ENCODE measurements around the gene IPPK. TPM values are rescaled to one million over a fixed set of nuclear protein-coding genes. Genes with fewer than 3 reads are reported as not detected.

The IPPK gene
- total RNA-seq, 1 experiment from 2014 or later: 15.4 TPM

- TF ChIP-seq JUND (IDR thresholded peaks at IDR 0.05) (peak; percentile 86), TCF7L2 (IDR thresholded peaks at IDR 0.05; ENCODE audit: borderline replicate concordance, extremely low read depth, insufficient read depth, insufficient read length) (peak; percentile 38)
Measured at GRCh38 chr9:92671323-92671722, 1.4 kb upstream of the IPPK start (continued).

DNA sequence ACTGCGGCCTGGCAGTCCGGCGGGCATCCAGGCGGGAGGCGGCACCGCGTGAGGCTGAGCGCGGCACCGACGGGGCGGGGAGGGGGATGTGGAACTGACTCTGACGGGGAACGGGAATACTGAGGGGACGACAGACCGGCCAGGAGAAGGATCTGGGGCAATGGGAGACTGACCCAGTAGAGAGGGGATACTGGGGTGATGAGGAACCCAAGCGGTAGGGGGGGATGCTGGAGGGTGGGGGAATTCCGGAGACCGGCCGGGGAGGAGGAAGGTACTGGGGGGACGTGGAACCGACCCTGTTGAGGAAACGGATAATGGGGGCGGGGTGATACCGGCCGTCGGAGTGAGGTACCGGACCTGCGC lies 423 bp downstream of the IPPK start:
- ChIA-PET POLR2A (interaction anchor here (0.8 kb wide), 1 partner anchor 10 kb away, joined by 3 read pairs; no protein-coding TSS in a partner anchor), RAD21 (ENCODE audit: low non-redundant PET in 1 of 2, low total read pairs in 2 of 2, uncharacterized antibody in 2 of 2, unreplicated experiment in 2 of 2) (no interaction called here), CTCF (interaction anchor here (1.2 to 2.0 kb wide), 2 partner anchors 122 to 529 kb away, joined by 3 to 7 read pairs; no protein-coding TSS in a partner anchor)
- no peaks in the 10 kb centered on the region for H4K20me1 ChIP-seq (ENCODE audit: insufficient read depth)
- H3K4me3 ChIP-seq (replicated peaks in 1 of 2; ENCODE audit: low read depth in 1 of 2, low read length in 2 of 2): peak overlapping the region; percentile 72 to 90
- DNase-seq (ENCODE audit: low read depth, low spot score) (no peak), ATAC-seq (peak; percentile 17)
- H3K9me2 ChIP-seq (ENCODE audit: insufficient read depth): no peaks in the 10 kb centered on the region
- intact Hi-C loops (cut with micrococcal nuclease): no loop called here
- peaks cover 68% of the 10 kb centered on the region for H3K79me2 ChIP-seq (ENCODE audit: insufficient read depth, low read length)
- no peak overlapping the region for H2AFZ ChIP-seq (ENCODE audit: low read depth, low read length, poor library complexity, severe bottlenecking)
- H3K9ac ChIP-seq (ENCODE audit: low read length): peak overlapping the region; percentile 83
- no TSS peak for BruUV-seq (replicated peaks)
- peaks cover 11 to 24% of the 10 kb centered on the region in 2 experiments; a peak in 3 of 4 replicates for H3K4me1 ChIP-seq (ENCODE audit: control insufficient read depth in 1 of 2, insufficient read depth in 2 of 2, low read length in 2 of 2)
- peak overlapping the region; percentile 87 for H3K27ac ChIP-seq (ENCODE audit: low read depth, low read length)
- peak overlapping the region; percentile 91 for H3K4me2 ChIP-seq (ENCODE audit: low read length)
- peaks cover 3 to 11% of the 10 kb centered on the region in 2 experiments; a peak in 1 of 4 replicates for H3K36me3 ChIP-seq (ENCODE audit: control insufficient read depth in 1 of 2, insufficient read depth in 2 of 2, low read length in 2 of 2)
- H3K9me3 ChIP-seq (ENCODE audit: control insufficient read depth in 1 of 2, insufficient read depth in 1 of 2, low read depth in 1 of 2, low read length in 2 of 2): no peaks in the 10 kb centered on the region
- H3K27me3 ChIP-seq (ENCODE audit: insufficient read depth, low read length): no peaks in the 10 kb centered on the region
- TF ChIP-seq MAX (IDR thresholded peaks at IDR 0.05) (no peak), ZFX (IDR thresholded peaks at IDR 0.05) (peak; percentile 56; the same call in 1 of the 2 replicates), SP1 (IDR thresholded peaks at IDR 0.05; ENCODE audit: low read depth) (no peak), SIN3A (IDR thresholded peaks at IDR 0.05; ENCODE audit: low read depth) (peak; percentile 21; the same call in 1 of the 2 replicates), JUND (IDR thresholded peaks at IDR 0.05) (no peak), EZH2 (IDR thresholded peaks at IDR 0.05) (no peak), POLR2AphosphoS5 (IDR thresholded peaks at IDR 0.05; ENCODE audit: low read depth, low read length) (no peak), SRF (IDR thresholded peaks at IDR 0.05; ENCODE audit: low read depth) (no peak), RAD21 (IDR thresholded peaks at IDR 0.05; ENCODE audit: low read depth) (no peak), ZNF274 (IDR thresholded peaks at IDR 0.05; ENCODE audit: low read depth, low read length) (no peak)

Measured in HCT116 (cell line).